Endothelial cell of umbilical vein (primary cell): ENCODE data around the gene SRGAP1. TPM values are rescaled to one million over a fixed set of nuclear protein-coding genes. Genes with fewer than 3 reads are reported as not detected.

Source experiments
- BruUV-seq: library from RNA; stranded (reverse); fragments of 400-500 nt; replicated peaks from 2 replicates; lab custom pipeline; 2021; lab: Mats Ljungman, UMichigan
- CTCF ChIA-PET: fragments of 300-600, 350-600 bp; sonication (Branson Sonifier 250); formaldehyde crosslinking; loops from one replicate; lab custom pipeline; 2021; ENCODE audit warnings: antibody characterized with exemption, inconsistent platforms; lab: Charles Lee
- POLR2A ChIA-PET: fragments of 300-600, 350-600 bp; sonication (Branson Sonifier 250); formaldehyde crosslinking; loops from one replicate; lab custom pipeline; 2021; ENCODE audit warnings: antibody characterized with exemption, inconsistent platforms; lab: Charles Lee
- DNase-seq: peaks from one replicate; pipeline ENCODE4 v3.0.0-alpha.2; 2011; ENCODE audit warnings: low read depth, low spot score
- FAIRE-seq: peaks from 2 replicates; lab custom pipeline; 2011; peaks lifted over from hg19 to GRCh38; lab: Jason Lieb, UNC
- H2AFZ ChIP-seq: 2 replicates; pipeline ENCODE4 v1.6.0; 2012; ENCODE audit warnings: low read depth, low read length, control low read depth, inconsistent platforms
- H3K27ac ChIP-seq: 2 replicates; pipeline ENCODE4 v1.5.1; 2011; ENCODE audit warnings: low read depth, mild to moderate bottlenecking, control low read depth, low read length, moderate library complexity; ENCODE audit not compliant: insufficient read depth
- H3K27me3 ChIP-seq, 2 experiments: 2 replicates each; pipeline versions ENCODE4 v1.6.0 to v1.6.1; 2011; ENCODE audit warnings: low read length in 2 of 2, mixed read lengths in 1 of 2; ENCODE audit not compliant: control insufficient read depth in 2 of 2, insufficient read depth in 2 of 2
- H3K36me3 ChIP-seq, 2 experiments: 2 replicates in 1 of 2; 3 replicates in 1 of 2; pipeline ENCODE4 v1.5.1; 2011; ENCODE audit warnings: low read length in 2 of 2, mild to moderate bottlenecking in 1 of 2, moderate library complexity in 1 of 2; ENCODE audit not compliant: control insufficient read depth in 2 of 2, insufficient read depth in 2 of 2; ENCODE audit errors: extremely low read depth in 1 of 2
- H3K4me1 ChIP-seq: 3 replicates; pipeline ENCODE4 v1.5.1; 2011; ENCODE audit warnings: mild to moderate bottlenecking, low read length; ENCODE audit not compliant: control insufficient read depth, insufficient read depth; ENCODE audit errors: extremely low read depth
- H3K4me2 ChIP-seq: 2 replicates; pipeline ENCODE4 v1.6.1; 2011; ENCODE audit warnings: low read length, control low read depth, mixed read lengths; ENCODE audit not compliant: insufficient read depth
- H3K4me3 ChIP-seq, 3 experiments: fragments of 200-600 bp in 1 of 3; sonication (generic), shearing (Covaris generic) in 1 of 3; replicated peaks in 1 of 3; 2 replicates each; pipeline ENCODE4 v1.5.1; 2011 to 2016; ENCODE audit warnings: control low read depth in 3 of 3, low read length in 3 of 3, mild to moderate bottlenecking in 2 of 3, inconsistent platforms in 1 of 3, low read depth in 1 of 3, moderate library complexity in 1 of 3; ENCODE audit not compliant: insufficient read depth in 1 of 3
- H3K79me2 ChIP-seq: 2 replicates; pipeline ENCODE4 v1.6.0; 2012; ENCODE audit warnings: low read length, inconsistent platforms; ENCODE audit not compliant: control insufficient read depth, insufficient read depth
- H3K9ac ChIP-seq: replicated peaks from 2 replicates; pipeline ENCODE3; 2011; ENCODE audit warnings: low read length, control low read depth; ENCODE audit not compliant: insufficient read depth; ENCODE audit errors: extremely low read depth
- H3K9me1 ChIP-seq: replicated peaks from 3 replicates; pipeline ENCODE4 v1.6.0; 2011; ENCODE audit warnings: mild to moderate bottlenecking, low read length; ENCODE audit not compliant: control insufficient read depth, insufficient read depth; ENCODE audit errors: extremely low read depth
- H3K9me3 ChIP-seq: replicated peaks from 2 replicates; pipeline ENCODE4 v1.5.1; 2012; ENCODE audit warnings: low read length, inconsistent platforms; ENCODE audit not compliant: control insufficient read depth, insufficient read depth
- H4K20me1 ChIP-seq: replicated peaks from 2 replicates; pipeline ENCODE3; 2011; ENCODE audit warnings: mild to moderate bottlenecking, low read length; ENCODE audit not compliant: control insufficient read depth, insufficient read depth; ENCODE audit errors: extremely low read depth
- EZH2 ChIP-seq: IDR thresholded peaks from 2 replicates; pipeline ENCODE4 v1.6.1; 2012; ENCODE audit warnings: borderline replicate concordance, low read depth, mild to moderate bottlenecking, moderate library complexity, low read length, inconsistent platforms; ENCODE audit not compliant: severe bottlenecking
- FOS ChIP-seq: IDR thresholded peaks from 2 replicates; pipeline ENCODE4 v1.6.1; 2011; ENCODE audit warnings: mild to moderate bottlenecking, low read length, moderate library complexity, borderline replicate concordance; ENCODE audit not compliant: insufficient read depth
- GATA2 ChIP-seq: IDR thresholded peaks from 2 replicates; pipeline ENCODE4 v1.7.0; 2011; ENCODE audit warnings: low read depth, mild to moderate bottlenecking, moderate library complexity, mixed read lengths, low read length; ENCODE audit not compliant: insufficient read length, insufficient read depth
- JUN ChIP-seq: IDR thresholded peaks from 2 replicates; pipeline ENCODE4 v1.6.1; 2011; ENCODE audit warnings: borderline replicate concordance, low read depth; ENCODE audit not compliant: insufficient read length, insufficient read depth
- MYC ChIP-seq: IDR thresholded peaks from one replicate; pipeline ENCODE4 v1.6.1; 2011; ENCODE audit warnings: mild to moderate bottlenecking, low read depth, low read length
- POLR2A ChIP-seq: IDR thresholded peaks from 2 replicates; pipeline ENCODE4 v1.6.1; 2012; ENCODE audit warnings: low read depth, mild to moderate bottlenecking, control low read depth, low read length
- POLR2AphosphoS5 ChIP-seq: IDR thresholded peaks from 2 replicates; pipeline ENCODE4 v1.6.1; 2012; ENCODE audit warnings: low read depth, mild to moderate bottlenecking, control low read depth, low read length, moderate library complexity; ENCODE audit not compliant: insufficient read depth
- dilution Hi-C: fragments of 300-500 bp; cut with MboI; formaldehyde crosslinking; loops from one replicate; pipeline ENCODE4 v1.15.0; 2019; ENCODE audit warnings: low sequenced_read_pairs; ENCODE audit not compliant: extremely low pct_ligation_motif_present
- intact Hi-C: fragments of 100-400 bp; cut with micrococcal nuclease; formaldehyde crosslinking; loops from one replicate; pipeline ENCODE4 v1.10.0; 2022
- polyA plus RNA-seq, 4 experiments: library from polyadenylated mRNA; depleted of rRNA in 3 of 4; stranded (reverse) in 3 of 4; unstranded in 1 of 4; fragments of >200 nt; gene quantifications; 2 replicates each; pipeline versions ENCODE4 v1.2.1 to v1.2.3, GENCODE V29; 2011 to 2012; ENCODE audit warnings: missing spikeins in 1 of 4
- total RNA-seq: library from RNA; stranded (reverse); gene quantifications from 2 replicates; pipeline ENCODE4 v1.2.3, GENCODE V29; 2021
- TF ChIP-seq, protein P1 (sequence below), 2 donors: IDR thresholded peaks; 1 replicate in 1 of 2; 2 replicates in 1 of 2; pipeline ENCODE4 v1.5.1; 2011; ENCODE audit warnings: low read length in 2 of 2, mild to moderate bottlenecking in 2 of 2, moderate library complexity in 2 of 2, control low read depth in 1 of 2, inconsistent platforms in 1 of 2, low read depth in 1 of 2; ENCODE audit not compliant: insufficient read depth in 1 of 2; ENCODE audit errors: extremely low read depth in 1 of 2
- TF ChIP-seq, protein P2 (sequence below): IDR thresholded peaks from 2 replicates; pipeline ENCODE4 v1.6.1; 2011; ENCODE audit not compliant: insufficient read depth, insufficient read length

The SRGAP1 gene
- total and polyA plus RNA-seq, 2 donors (not counting 3 experiments of a cell fraction or from before 2014, with no cell fraction given): 4.9 to 16.3 TPM

DNA sequence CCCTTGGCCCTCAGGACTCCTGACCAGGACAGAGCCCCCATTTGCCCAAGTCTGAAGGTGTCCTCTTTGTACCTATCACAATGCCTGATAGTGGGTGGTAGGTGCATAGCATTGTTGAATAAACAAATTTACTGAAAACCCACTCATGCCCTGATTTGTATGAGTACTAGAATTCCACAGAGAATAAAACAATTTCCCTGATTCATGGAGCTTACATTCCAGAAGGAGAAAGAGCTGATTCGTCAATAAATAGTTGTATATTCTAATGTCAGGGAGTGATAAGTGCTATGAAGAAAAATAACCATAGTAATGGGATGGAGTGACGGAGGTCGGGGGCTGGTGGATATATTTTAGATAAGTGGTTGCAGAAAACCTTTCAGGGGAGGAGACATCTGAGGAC, 117.0 kb downstream of the SRGAP1 start:
- TF ChIP-seq, protein P1, sequence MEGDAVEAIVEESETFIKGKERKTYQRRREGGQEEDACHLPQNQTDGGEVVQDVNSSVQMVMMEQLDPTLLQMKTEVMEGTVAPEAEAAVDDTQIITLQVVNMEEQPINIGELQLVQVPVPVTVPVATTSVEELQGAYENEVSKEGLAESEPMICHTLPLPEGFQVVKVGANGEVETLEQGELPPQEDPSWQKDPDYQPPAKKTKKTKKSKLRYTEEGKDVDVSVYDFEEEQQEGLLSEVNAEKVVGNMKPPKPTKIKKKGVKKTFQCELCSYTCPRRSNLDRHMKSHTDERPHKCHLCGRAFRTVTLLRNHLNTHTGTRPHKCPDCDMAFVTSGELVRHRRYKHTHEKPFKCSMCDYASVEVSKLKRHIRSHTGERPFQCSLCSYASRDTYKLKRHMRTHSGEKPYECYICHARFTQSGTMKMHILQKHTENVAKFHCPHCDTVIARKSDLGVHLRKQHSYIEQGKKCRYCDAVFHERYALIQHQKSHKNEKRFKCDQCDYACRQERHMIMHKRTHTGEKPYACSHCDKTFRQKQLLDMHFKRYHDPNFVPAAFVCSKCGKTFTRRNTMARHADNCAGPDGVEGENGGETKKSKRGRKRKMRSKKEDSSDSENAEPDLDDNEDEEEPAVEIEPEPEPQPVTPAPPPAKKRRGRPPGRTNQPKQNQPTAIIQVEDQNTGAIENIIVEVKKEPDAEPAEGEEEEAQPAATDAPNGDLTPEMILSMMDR (IDR thresholded peaks at IDR 0.05; ENCODE audit: extremely low read depth in 1 of 2, insufficient read depth in 1 of 2, low read depth in 1 of 2, low read length in 2 of 2): no peak
- TF ChIP-seq, protein P2, sequence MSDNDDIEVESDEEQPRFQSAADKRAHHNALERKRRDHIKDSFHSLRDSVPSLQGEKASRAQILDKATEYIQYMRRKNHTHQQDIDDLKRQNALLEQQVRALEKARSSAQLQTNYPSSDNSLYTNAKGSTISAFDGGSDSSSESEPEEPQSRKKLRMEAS: no peak
- TF ChIP-seq JUN (no peak), EZH2 (no peak), MYC (no peak)
- no peak overlapping the region for H3K4me3 ChIP-seq
- POLR2A ChIA-PET: no interaction called here
- CTCF ChIA-PET: no interaction called here
- no peaks in the 10 kb centered on the region for H3K36me3 ChIP-seq
- no peaks in the 10 kb centered on the region for H3K27me3 ChIP-seq
- DNase-seq (no peak), FAIRE-seq (no peak)
- no peaks in the 10 kb centered on the region for H3K4me1 ChIP-seq
- no peaks in the 10 kb centered on the region for H4K20me1 ChIP-seq
- H3K4me2 ChIP-seq: no peak overlapping the region
- no peak overlapping the region for H3K27ac ChIP-seq
- no peaks in the 10 kb centered on the region for H3K9me1 ChIP-seq
- dilution Hi-C loops: no loop called here
- intact Hi-C loops: no loop called here
- H3K79me2 ChIP-seq: no peaks in the 10 kb centered on the region
- H2AFZ ChIP-seq: no peak overlapping the region
- BruUV-seq: no TSS peak
- no peaks in the 10 kb centered on the region for H3K9me3 ChIP-seq
- H3K9ac ChIP-seq: no peak overlapping the region

DNA sequence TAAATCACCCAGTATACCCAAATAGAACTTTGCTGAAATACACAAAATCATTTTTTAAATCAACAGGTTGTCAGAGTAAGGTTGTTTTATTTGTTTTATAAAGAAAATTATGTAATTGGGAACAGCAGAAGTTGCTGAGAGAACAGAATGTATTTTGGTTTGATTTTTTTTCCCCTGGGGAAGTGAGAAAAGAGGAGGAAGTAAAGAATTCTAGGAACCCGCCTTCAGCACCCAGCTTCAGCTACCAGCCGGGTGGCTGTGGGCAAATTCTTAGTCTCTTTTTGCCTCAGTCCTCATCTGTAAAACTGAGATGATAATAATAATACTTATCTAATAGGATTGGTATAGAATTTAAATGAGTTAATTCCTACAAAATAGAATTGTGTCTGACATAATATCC, 119.4 kb downstream of the SRGAP1 start:
- ChIA-PET POLR2A (no interaction called here), CTCF (interaction anchor here (1.2 kb wide), 1 partner anchor 66 kb away, joined by 3 read pairs; no protein-coding TSS in a partner anchor)
- H3K4me1 ChIP-seq: peaks cover 15% of the 10 kb centered on the region
- H3K9ac ChIP-seq: no peak overlapping the region
- no TSS peak for BruUV-seq
- dilution Hi-C loops (no loop called here), intact Hi-C loops (no loop called here)
- no peaks in the 10 kb centered on the region for H3K9me1 ChIP-seq
- H3K4me3 ChIP-seq: no peak overlapping the region
- no peaks in the 10 kb centered on the region for H3K79me2 ChIP-seq
- H3K9me3 ChIP-seq: no peaks in the 10 kb centered on the region
- H3K4me2 ChIP-seq: no peak overlapping the region
- no peak for FAIRE-seq
- no peak overlapping the region for H2AFZ ChIP-seq
- H3K36me3 ChIP-seq: no peaks in the 10 kb centered on the region
- H3K27ac ChIP-seq: no peak overlapping the region
- no peaks in the 10 kb centered on the region for H3K27me3 ChIP-seq
- TF ChIP-seq, protein P1 (IDR thresholded peaks at IDR 0.05; ENCODE audit: extremely low read depth in 1 of 2, insufficient read depth in 1 of 2, low read depth in 1 of 2, low read length in 2 of 2): no peak
- no peak for TF ChIP-seq EZH2
- no peak for TF ChIP-seq POLR2A
- no peak for TF ChIP-seq GATA2
- no peak for TF ChIP-seq POLR2AphosphoS5
- TF ChIP-seq, protein P2: no peak
- no peak for TF ChIP-seq MYC
- no peak for TF ChIP-seq FOS
- TF ChIP-seq JUN: no peak
- no peak for DNase-seq
- no peaks in the 10 kb centered on the region for H4K20me1 ChIP-seq
